ENCODE results near the gene WWOX.

GRCh38 chr16:78432451-78432850 lies 333.0 kb downstream of the WWOX start:
- TF ChIP-seq CTCF (IDR thresholded peaks at IDR 0.05; ENCODE audit: poor library complexity, severe bottlenecking) (no peak), TAF1 (IDR thresholded peaks at IDR 0.05; ENCODE audit: low read depth) (no peak), POLR2AphosphoS5 (IDR thresholded peaks at IDR 0.05) (no peak), MXI1 (conservative IDR thresholded peaks at IDR 0.05; ENCODE audit: poor library complexity, severe bottlenecking) (no peak), SMC3 (conservative IDR thresholded peaks at IDR 0.05; ENCODE audit: poor library complexity) (no peak), REST (IDR thresholded peaks at IDR 0.05; ENCODE audit: borderline replicate concordance) (no peak), EZH2 (IDR thresholded peaks at IDR 0.05; ENCODE audit: borderline replicate concordance, insufficient read depth, low read length, poor library complexity, severe bottlenecking) (no peak), RAD21 (conservative IDR thresholded peaks at IDR 0.05) (no peak)

Measured in neural cell (in vitro differentiated cells).